Thoracic aorta (tissue), 2 donors: Measurements from ENCODE around the gene FCRL5. TPM values are rescaled to one million over a fixed set of nuclear protein-coding genes. Genes with fewer than 3 reads are reported as not detected.

Source experiments
- ATAC-seq: fragments of 150-250 bp; one replicate; pipeline ENCODE4 v1.8.0; 2017; ENCODE audit warnings: low read depth; ENCODE audit not compliant: insufficient number of reproducible peaks, low FRiP score
- DNase-seq: peaks from one replicate; pipeline ENCODE4 v3.0.0-alpha.2; 2020; ENCODE audit warnings: low spot score
- H3K27ac ChIP-seq, 2 donors: fragments of 200-600 bp; sonication (generic); 1 replicate in 1 of 2; 2 replicates in 1 of 2; pipeline ENCODE4 v1.5.1; 2016; ENCODE audit warnings: mild to moderate bottlenecking in 2 of 2, moderate library complexity in 2 of 2
- H3K27me3 ChIP-seq: fragments of 200-600 bp; sonication (generic); replicated peaks from 2 replicates; pipeline ENCODE4 v1.6.0; 2016; ENCODE audit warnings: mild to moderate bottlenecking; ENCODE audit not compliant: insufficient read depth
- H3K36me3 ChIP-seq: fragments of 200-600 bp; sonication (generic); one replicate; pipeline ENCODE4 v1.5.1; 2016
- H3K4me1 ChIP-seq, 2 donors: fragments of 200-600 bp; sonication (generic); 1 replicate in 1 of 2; 2 replicates in 1 of 2; pipeline versions ENCODE4 v1.5.1 to v1.6.0; 2016; ENCODE audit warnings: low read depth in 2 of 2, mild to moderate bottlenecking in 1 of 2; ENCODE audit not compliant: control insufficient read depth in 1 of 2
- H3K4me3 ChIP-seq: fragments of 200-600 bp; sonication (generic); 2 replicates; pipeline ENCODE4 v1.5.1; 2016; ENCODE audit warnings: mild to moderate bottlenecking
- H3K9me3 ChIP-seq: fragments of 200-600 bp; sonication (generic); 2 replicates; pipeline ENCODE4 v1.5.1; 2016
- total RNA-seq, 2 donors: library from RNA; depleted of rRNA; stranded (reverse); fragments of >200 nt; gene quantifications; one replicate each; pipeline versions ENCODE4 v1.1.0 to v1.2.3, GENCODE V29; 2016
- TF ChIP-seq, protein P1 (sequence below): fragments of 200-600 bp; sonication (generic); IDR thresholded peaks from one replicate; pipeline ENCODE4 v1.5.1; 2019; ENCODE audit warnings: antibody characterized with exemption

FCRL5 gene
- total RNA-seq, 2 donors from 2014 or later = 0.21 to 0.54 TPM

DNA sequence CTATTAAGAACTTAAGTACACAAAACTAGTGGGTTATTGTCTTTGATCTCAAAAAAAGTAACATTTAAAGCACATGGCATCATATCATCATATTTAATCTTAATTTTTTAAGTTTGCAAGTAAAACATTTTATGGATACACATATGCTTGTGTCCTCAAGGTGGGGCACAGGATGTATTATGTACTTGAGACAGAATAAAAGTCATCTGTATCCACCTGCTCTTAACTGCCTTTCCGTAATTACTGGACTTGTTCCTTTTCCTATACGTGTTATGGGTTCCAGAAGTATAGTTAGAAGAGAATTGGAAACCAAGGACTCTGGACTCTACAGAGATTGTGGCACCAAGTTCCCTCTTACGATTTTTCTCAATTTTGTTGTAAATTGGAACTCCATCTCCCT lies 79.4 kb downstream of the FCRL5 start:
- Histone ChIP-seq H3K27ac (no peak overlapping the region), H3K4me3 (no peak overlapping the region), H3K36me3 (no peaks in the 10 kb centered on the region), H3K27me3 (no peaks in the 10 kb centered on the region), H3K4me1 (no peaks in the 10 kb centered on the region), H3K9me3 (peaks cover 14% of the 10 kb centered on the region)
- TF ChIP-seq, protein P1, sequence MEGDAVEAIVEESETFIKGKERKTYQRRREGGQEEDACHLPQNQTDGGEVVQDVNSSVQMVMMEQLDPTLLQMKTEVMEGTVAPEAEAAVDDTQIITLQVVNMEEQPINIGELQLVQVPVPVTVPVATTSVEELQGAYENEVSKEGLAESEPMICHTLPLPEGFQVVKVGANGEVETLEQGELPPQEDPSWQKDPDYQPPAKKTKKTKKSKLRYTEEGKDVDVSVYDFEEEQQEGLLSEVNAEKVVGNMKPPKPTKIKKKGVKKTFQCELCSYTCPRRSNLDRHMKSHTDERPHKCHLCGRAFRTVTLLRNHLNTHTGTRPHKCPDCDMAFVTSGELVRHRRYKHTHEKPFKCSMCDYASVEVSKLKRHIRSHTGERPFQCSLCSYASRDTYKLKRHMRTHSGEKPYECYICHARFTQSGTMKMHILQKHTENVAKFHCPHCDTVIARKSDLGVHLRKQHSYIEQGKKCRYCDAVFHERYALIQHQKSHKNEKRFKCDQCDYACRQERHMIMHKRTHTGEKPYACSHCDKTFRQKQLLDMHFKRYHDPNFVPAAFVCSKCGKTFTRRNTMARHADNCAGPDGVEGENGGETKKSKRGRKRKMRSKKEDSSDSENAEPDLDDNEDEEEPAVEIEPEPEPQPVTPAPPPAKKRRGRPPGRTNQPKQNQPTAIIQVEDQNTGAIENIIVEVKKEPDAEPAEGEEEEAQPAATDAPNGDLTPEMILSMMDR = no peak
- ATAC-seq (no peak), DNase-seq (no peak)

DNA sequence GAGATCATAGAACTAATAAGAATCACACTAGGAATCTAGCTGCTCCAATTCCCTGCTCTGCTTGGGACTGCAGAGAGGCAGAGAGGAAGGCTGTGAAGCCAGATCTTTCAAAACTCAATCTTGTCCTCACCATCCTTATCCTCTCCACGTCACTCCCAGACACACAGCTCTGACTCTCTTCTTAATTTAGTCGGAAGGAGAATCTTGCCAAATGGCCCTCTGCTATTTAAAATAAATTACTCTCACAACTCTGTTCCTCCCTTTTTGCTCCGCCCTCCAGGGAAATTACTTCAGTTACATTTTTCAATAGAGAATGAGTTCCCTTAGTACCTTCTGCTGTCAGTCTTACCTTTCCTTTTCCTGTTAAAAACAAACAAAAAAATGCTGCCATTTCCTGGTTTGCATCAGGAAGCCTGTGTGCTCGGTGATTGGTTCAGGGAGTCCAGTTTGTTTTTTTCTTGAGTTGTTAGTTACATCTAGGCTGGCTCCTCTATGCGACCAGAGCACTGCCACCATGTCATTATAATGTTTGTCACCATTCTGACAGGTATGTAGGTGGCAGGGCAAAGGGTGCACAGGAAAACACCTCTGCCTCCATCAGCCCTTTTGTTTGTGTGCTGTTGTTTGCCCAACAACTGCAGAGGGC lies 80.1 kb downstream of the FCRL5 start:
- Histone ChIP-seq H3K27ac (no peak overlapping the region), H3K9me3 (peaks cover 9% of the 10 kb centered on the region), H3K4me3 (no peak overlapping the region), H3K4me1 (no peaks in the 10 kb centered on the region), H3K36me3 (no peaks in the 10 kb centered on the region), H3K27me3 (no peaks in the 10 kb centered on the region)
- no peak for DNase-seq
- ATAC-seq = no peak
- TF ChIP-seq, protein P1 = no peak

DNA sequence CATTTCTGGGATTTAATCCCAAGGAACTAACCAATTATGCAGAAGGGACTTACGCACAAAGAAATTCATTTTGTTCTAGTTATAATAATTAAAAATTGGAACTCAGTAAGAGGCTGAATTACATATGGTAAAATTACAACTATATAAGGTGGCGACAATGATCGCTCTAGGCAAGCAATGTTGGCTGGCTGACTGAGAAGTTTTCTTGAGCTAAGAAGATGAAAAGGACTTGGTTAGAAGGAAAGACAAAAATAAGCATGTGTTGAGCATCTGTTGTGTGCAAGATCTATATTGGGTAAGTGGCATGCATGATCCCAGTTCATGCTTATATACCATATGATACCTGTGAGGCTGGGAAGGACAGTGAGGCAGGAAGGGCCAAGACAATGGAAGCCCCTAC lies 80.8 kb downstream of the FCRL5 start:
- no peaks in the 10 kb centered on the region for H3K4me1 ChIP-seq
- ATAC-seq = no peak
- TF ChIP-seq, protein P1 = no peak
- no peak overlapping the region for H3K4me3 ChIP-seq
- peaks cover 9% of the 10 kb centered on the region for H3K9me3 ChIP-seq
- no peaks in the 10 kb centered on the region for H3K36me3 ChIP-seq
- no peaks in the 10 kb centered on the region for H3K27me3 ChIP-seq
- no peak overlapping the region for H3K27ac ChIP-seq
- DNase-seq = no peak

DNA sequence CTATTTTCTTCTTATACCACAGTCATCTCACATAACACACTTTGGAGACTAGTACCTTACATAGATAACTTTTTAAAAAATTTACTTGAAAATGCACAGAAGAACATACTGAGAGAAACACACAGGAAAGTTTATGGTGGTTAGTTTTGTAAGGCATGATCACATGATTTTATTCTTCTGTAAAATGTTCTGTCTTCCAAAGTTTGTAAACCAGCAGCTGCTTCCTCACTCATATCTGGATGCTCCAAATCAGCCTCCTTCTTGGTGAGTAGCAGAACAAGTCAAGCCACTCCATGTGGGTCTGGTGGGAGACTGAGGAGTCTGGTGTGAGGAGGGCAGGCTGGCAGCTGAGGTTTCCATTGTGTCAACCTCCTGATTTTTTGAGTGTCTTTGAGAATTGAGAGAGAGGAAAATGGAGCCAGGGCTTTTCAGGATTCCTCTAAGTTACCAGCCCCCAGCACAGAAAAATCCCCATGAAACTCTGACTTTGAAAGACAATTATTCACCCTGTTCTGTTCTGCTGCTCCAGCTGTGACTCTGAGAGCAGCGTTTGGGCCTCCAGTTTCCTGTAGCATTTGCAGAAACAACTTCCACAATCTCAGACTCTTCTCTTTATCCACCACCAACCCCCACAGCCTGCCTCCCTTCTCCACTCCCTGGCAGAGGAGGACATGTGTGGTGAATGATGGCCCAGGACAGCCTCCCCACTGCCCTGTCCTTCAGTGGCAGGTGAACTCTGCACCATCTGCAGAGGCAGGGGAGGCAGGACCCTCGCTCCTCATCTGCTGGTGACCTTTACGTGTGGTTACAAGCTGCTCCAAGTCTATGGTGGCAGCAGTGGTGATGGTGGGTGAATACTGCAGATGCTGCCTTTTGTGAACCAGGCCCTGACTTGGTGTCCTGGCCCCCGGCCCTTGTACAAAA lies 82.3 kb downstream of the FCRL5 start:
- DNase-seq (no peak), ATAC-seq (no peak)
- Histone ChIP-seq H3K27ac (no peak overlapping the region), H3K4me1 (no peaks in the 10 kb centered on the region), H3K9me3 (peaks cover 2% of the 10 kb centered on the region), H3K27me3 (no peaks in the 10 kb centered on the region), H3K4me3 (no peak overlapping the region), H3K36me3 (no peaks in the 10 kb centered on the region)
- TF ChIP-seq, protein P1 = no peak

DNA sequence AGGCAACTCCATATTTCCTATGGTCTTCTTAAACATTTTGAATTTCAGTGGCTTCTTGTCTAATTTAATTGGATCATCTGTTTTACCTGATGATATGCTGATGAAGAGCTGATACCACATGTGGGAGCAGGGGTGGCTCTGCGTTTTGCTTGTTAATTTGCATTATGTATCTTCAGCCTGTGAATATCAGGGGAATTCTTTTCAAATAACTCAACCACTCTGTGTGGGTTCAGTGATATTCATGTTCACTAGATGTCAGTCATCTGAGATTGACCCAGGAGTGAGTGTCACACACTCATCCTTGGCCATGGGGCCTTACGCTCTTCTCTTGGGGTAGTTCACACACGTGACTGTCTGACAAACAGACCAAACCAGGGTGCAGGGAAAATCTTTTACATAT lies 83.0 kb downstream of the FCRL5 start:
- DNase-seq (no peak), ATAC-seq (no peak)
- H3K36me3 ChIP-seq = no peaks in the 10 kb centered on the region
- no peaks in the 10 kb centered on the region for H3K27me3 ChIP-seq
- TF ChIP-seq, protein P1 = no peak
- H3K4me1 ChIP-seq = no peaks in the 10 kb centered on the region
- H3K9me3 ChIP-seq = no peaks in the 10 kb centered on the region
- H3K27ac ChIP-seq = no peak overlapping the region
- no peak overlapping the region for H3K4me3 ChIP-seq
